WTC11 (cell line): ENCODE measurements around the gene MBOAT1. TPM values are rescaled to one million over a fixed set of nuclear protein-coding genes. Genes with fewer than 3 reads are reported as not detected.

Source experiments
- ATAC-seq: fragments of 200-7000 bp; cut with Tn5 transposase; 2 replicates; pipeline ENCODE4 v1.10.0; 2021; ENCODE audit warnings: mild to moderate bottlenecking, moderate library complexity
- CTCF ChIA-PET: fragments of 300-600 bp; sonication (Branson Sonifier 250); formaldehyde crosslinking; loops from one replicate; lab custom pipeline; 2021; ENCODE audit warnings: antibody characterized with exemption; lab: Charles Lee
- POLR2A ChIA-PET: fragments of 350-600 bp; sonication (Branson Sonifier 250); formaldehyde crosslinking; loops from one replicate; lab custom pipeline; 2021; ENCODE audit warnings: antibody characterized with exemption; lab: Charles Lee
- DNase-seq: peaks from one replicate; pipeline ENCODE4 v3.0.0; 2021; ENCODE audit warnings: low spot score
- H3K27ac Mint-ChIP-seq: 2 replicates; pipeline ENCODE4 v1.8.0; 2021; ENCODE audit warnings: mixed read lengths
- H3K27me3 Mint-ChIP-seq: 2 replicates; pipeline ENCODE4 v1.8.0; 2021; ENCODE audit warnings: low read depth, mild to moderate bottlenecking, moderate library complexity, mixed read lengths
- H3K36me3 Mint-ChIP-seq: 2 replicates; pipeline ENCODE4 v1.8.0; 2021; ENCODE audit warnings: mixed read lengths
- H3K4me1 Mint-ChIP-seq: 2 replicates; pipeline ENCODE4 v1.8.0; 2022; ENCODE audit warnings: mixed read lengths
- H3K4me3 Mint-ChIP-seq: 2 replicates; pipeline ENCODE4 v1.8.0; 2021; ENCODE audit warnings: mild to moderate bottlenecking, moderate library complexity, mixed read lengths
- H3K9me3 Mint-ChIP-seq: 2 replicates; pipeline ENCODE4 v1.8.0; 2021; ENCODE audit warnings: mixed read lengths
- ATF1 ChIP-seq: sonication (generic); formaldehyde crosslinking; IDR thresholded peaks from 2 replicates; pipeline ENCODE4 v1.8.1; 2023; ENCODE audit warnings: mild to moderate bottlenecking, moderate library complexity, missing genetic modification reagents
- ATF2 ChIP-seq: sonication (generic); formaldehyde crosslinking; IDR thresholded peaks from 2 replicates; pipeline ENCODE4 v1.8.1; 2022; ENCODE audit warnings: low read depth, missing genetic modification reagents, borderline replicate concordance
- CREB1 ChIP-seq: sonication (generic); formaldehyde crosslinking; IDR thresholded peaks from 2 replicates; pipeline ENCODE4 v1.8.0; 2023; ENCODE audit warnings: mild to moderate bottlenecking, missing genetic modification reagents
- E2F5 ChIP-seq: sonication (generic); formaldehyde crosslinking; IDR thresholded peaks from 2 replicates; pipeline ENCODE4 v1.8.1; 2022; ENCODE audit warnings: mild to moderate bottlenecking, moderate library complexity, missing genetic modification reagents
- ERG ChIP-seq: fragments of 250-450 bp; sonication (Bioruptor Pico); IDR thresholded peaks from 2 replicates; pipeline ENCODE4 v1.8.0; 2021; ENCODE audit warnings: mild to moderate bottlenecking
- GABPB1 ChIP-seq: sonication (generic); formaldehyde crosslinking; IDR thresholded peaks from 2 replicates; pipeline ENCODE4 v1.8.1; 2023; ENCODE audit warnings: mild to moderate bottlenecking, missing genetic modification reagents
- GTF2I ChIP-seq: fragments of 250-450 bp; sonication (Bioruptor Pico); conservative IDR thresholded peaks from 2 replicates; pipeline ENCODE4 v1.4.0; 2021; ENCODE audit warnings: mild to moderate bottlenecking
- IRF2 ChIP-seq: sonication (generic); formaldehyde crosslinking; IDR thresholded peaks from 2 replicates; pipeline ENCODE4 v1.8.0; 2022; ENCODE audit warnings: low read depth, missing genetic modification reagents, borderline replicate concordance
- MXD4 ChIP-seq: fragments of 250-450 bp; sonication (Bioruptor Pico); IDR thresholded peaks from 2 replicates; pipeline ENCODE4 v1.8.0; 2021; ENCODE audit warnings: mild to moderate bottlenecking, moderate library complexity, borderline replicate concordance
- MYBL2 ChIP-seq: sonication (generic); formaldehyde crosslinking; IDR thresholded peaks from 2 replicates; pipeline ENCODE4 v1.8.1; 2023; ENCODE audit warnings: mild to moderate bottlenecking, moderate library complexity, missing genetic modification reagents
- NFATC4 ChIP-seq: fragments of 250-450 bp; sonication (Bioruptor Pico); IDR thresholded peaks from 2 replicates; pipeline ENCODE4 v1.9.0; 2021; ENCODE audit warnings: mild to moderate bottlenecking
- NFE2L1 ChIP-seq: sonication (generic); formaldehyde crosslinking; IDR thresholded peaks from 2 replicates; pipeline ENCODE4 v1.8.1; 2023; ENCODE audit warnings: missing genetic modification reagents
- NFYB ChIP-seq: sonication (generic); formaldehyde crosslinking; conservative IDR thresholded peaks from 2 replicates; pipeline ENCODE4 v1.8.0; 2022; ENCODE audit warnings: low read depth, missing genetic modification reagents
- NR2C2 ChIP-seq: sonication (generic); formaldehyde crosslinking; IDR thresholded peaks from 2 replicates; pipeline ENCODE4 v1.8.0; 2022; ENCODE audit warnings: mild to moderate bottlenecking, missing genetic modification reagents
- PRRX2 ChIP-seq: fragments of 250-450 bp; sonication (Bioruptor Pico); IDR thresholded peaks from 2 replicates; pipeline ENCODE4 v1.8.0; 2021; ENCODE audit warnings: mild to moderate bottlenecking
- RELA ChIP-seq: sonication (generic); formaldehyde crosslinking; IDR thresholded peaks from 2 replicates; pipeline ENCODE4 v1.8.1; 2022; ENCODE audit warnings: missing genetic modification reagents, mild to moderate bottlenecking, borderline replicate concordance
- TEAD1 ChIP-seq: sonication (generic); formaldehyde crosslinking; IDR thresholded peaks from 2 replicates; pipeline ENCODE4 v1.8.0; 2022; ENCODE audit warnings: mild to moderate bottlenecking, missing genetic modification reagents
- TEAD4 ChIP-seq: sonication (generic); formaldehyde crosslinking; IDR thresholded peaks from 2 replicates; pipeline ENCODE4 v1.8.0; 2022; ENCODE audit warnings: mild to moderate bottlenecking, missing genetic modification reagents
- USF2 ChIP-seq: sonication (generic); formaldehyde crosslinking; IDR thresholded peaks from 2 replicates; pipeline ENCODE4 v1.8.1; 2023; ENCODE audit warnings: mild to moderate bottlenecking, missing genetic modification reagents, moderate library complexity
- ZBTB21 ChIP-seq: sonication (generic); formaldehyde crosslinking; IDR thresholded peaks from 2 replicates; pipeline ENCODE4 v1.8.1; 2023; ENCODE audit warnings: mild to moderate bottlenecking, missing genetic modification reagents, borderline replicate concordance
- ZNF121 ChIP-seq: sonication (generic); formaldehyde crosslinking; IDR thresholded peaks from 2 replicates; pipeline ENCODE4 v1.8.0; 2023; ENCODE audit warnings: missing genetic modification reagents
- ZNF219 ChIP-seq: sonication (generic); formaldehyde crosslinking; IDR thresholded peaks from 2 replicates; pipeline ENCODE4 v1.8.0; 2023; ENCODE audit warnings: missing genetic modification reagents, mild to moderate bottlenecking, borderline replicate concordance
- ZNF232 ChIP-seq: sonication (generic); formaldehyde crosslinking; IDR thresholded peaks from 2 replicates; pipeline ENCODE4 v1.8.0; 2022; ENCODE audit warnings: mild to moderate bottlenecking, missing genetic modification reagents
- ZNF263 ChIP-seq: sonication (generic); formaldehyde crosslinking; IDR thresholded peaks from 2 replicates; pipeline ENCODE4 v1.8.1; 2022; ENCODE audit warnings: low read depth, mild to moderate bottlenecking, moderate library complexity, missing genetic modification reagents
- total RNA-seq: library from RNA; stranded (reverse); gene quantifications from 3 replicates; pipeline ENCODE4 v1.2.3, GENCODE V29; 2021
- TF ChIP-seq, protein P1 (sequence below): sonication (generic); formaldehyde crosslinking; conservative IDR thresholded peaks from 2 replicates; pipeline ENCODE4 v1.8.1; 2023; ENCODE audit warnings: mild to moderate bottlenecking, low read depth, missing genetic modification reagents, moderate library complexity
- TF ChIP-seq, protein P2 (sequence below): sonication (generic); formaldehyde crosslinking; IDR thresholded peaks from 2 replicates; pipeline ENCODE4 v1.8.1; 2023; ENCODE audit warnings: mild to moderate bottlenecking, moderate library complexity, missing genetic modification reagents
- TF ChIP-seq, protein P3 (sequence below): sonication (generic); formaldehyde crosslinking; IDR thresholded peaks from 2 replicates; pipeline ENCODE4 v1.8.1; 2022; ENCODE audit warnings: mild to moderate bottlenecking, missing genetic modification reagents, moderate library complexity, borderline replicate concordance

Gene MBOAT1
- total RNA-seq, 1 experiment from 2014 or later, result 22.9 TPM

DNA sequence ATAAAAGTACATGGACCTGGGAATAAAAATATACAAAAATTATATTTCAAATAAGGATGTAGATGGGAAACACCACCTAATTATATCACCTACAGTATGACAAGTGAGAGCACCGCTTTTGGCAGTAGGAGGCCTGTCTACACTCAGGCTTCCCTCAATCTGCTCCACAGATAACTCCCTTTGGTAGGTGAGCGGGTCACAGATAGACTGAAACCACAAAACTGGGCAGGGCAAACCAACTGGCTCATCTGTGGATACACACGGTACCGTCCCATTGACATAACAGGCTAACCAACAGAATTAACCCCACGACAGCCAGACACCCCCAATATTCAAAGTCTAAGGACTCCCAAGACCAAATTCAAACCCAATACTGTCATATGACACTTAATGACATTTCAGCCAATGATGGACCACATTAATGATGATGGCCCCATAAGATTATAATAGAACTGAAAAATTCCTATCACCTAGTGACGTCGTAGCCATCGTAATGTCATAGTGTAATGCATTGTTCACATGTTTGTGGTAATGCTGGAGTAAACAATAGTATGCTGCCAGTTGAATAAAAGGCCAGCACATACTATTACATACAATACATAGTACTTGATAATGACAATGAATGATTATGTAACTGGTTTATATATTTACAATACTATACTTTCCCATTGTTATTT is 109.7 kb downstream of the MBOAT1 start:
- Mint-ChIP-seq H3K27ac (no peak overlapping the region), H3K36me3 (peaks cover 10% of the 10 kb centered on the region; the same call in 1 of the 2 replicates), H3K9me3 (no peaks in the 10 kb centered on the region), H3K4me3 (no peak overlapping the region), H3K4me1 (peaks cover 9% of the 10 kb centered on the region), H3K27me3 (no peaks in the 10 kb centered on the region)
- no peak for ATAC-seq
- TF ChIP-seq NFE2L1 (CRISPR knock-in tag) (no peak), ZNF121 (CRISPR knock-in tag) (no peak), ZNF219 (CRISPR knock-in tag) (no peak), MYBL2 (CRISPR knock-in tag) (no peak), ATF1 (CRISPR knock-in tag) (no peak), E2F5 (CRISPR knock-in tag) (no peak), CREB1 (CRISPR knock-in tag) (no peak), MXD4 (no peak), IRF2 (CRISPR knock-in tag) (no peak), USF2 (CRISPR knock-in tag) (no peak), ZNF263 (CRISPR knock-in tag) (no peak), PRRX2 (CRISPR knock-in tag) (no peak), NR2C2 (CRISPR knock-in tag) (no peak), ZNF232 (CRISPR knock-in tag) (no peak), TEAD1 (CRISPR knock-in tag) (no peak), NFYB (CRISPR knock-in tag) (no peak)
- TF ChIP-seq, protein P1, sequence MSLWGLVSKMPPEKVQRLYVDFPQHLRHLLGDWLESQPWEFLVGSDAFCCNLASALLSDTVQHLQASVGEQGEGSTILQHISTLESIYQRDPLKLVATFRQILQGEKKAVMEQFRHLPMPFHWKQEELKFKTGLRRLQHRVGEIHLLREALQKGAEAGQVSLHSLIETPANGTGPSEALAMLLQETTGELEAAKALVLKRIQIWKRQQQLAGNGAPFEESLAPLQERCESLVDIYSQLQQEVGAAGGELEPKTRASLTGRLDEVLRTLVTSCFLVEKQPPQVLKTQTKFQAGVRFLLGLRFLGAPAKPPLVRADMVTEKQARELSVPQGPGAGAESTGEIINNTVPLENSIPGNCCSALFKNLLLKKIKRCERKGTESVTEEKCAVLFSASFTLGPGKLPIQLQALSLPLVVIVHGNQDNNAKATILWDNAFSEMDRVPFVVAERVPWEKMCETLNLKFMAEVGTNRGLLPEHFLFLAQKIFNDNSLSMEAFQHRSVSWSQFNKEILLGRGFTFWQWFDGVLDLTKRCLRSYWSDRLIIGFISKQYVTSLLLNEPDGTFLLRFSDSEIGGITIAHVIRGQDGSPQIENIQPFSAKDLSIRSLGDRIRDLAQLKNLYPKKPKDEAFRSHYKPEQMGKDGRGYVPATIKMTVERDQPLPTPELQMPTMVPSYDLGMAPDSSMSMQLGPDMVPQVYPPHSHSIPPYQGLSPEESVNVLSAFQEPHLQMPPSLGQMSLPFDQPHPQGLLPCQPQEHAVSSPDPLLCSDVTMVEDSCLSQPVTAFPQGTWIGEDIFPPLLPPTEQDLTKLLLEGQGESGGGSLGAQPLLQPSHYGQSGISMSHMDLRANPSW (CRISPR knock-in tag), result no peak
- CTCF ChIA-PET, result no interaction called here
- no peak for DNase-seq
- POLR2A ChIA-PET, result no interaction called here

- no peak for ATAC-seq
- H3K4me1 Mint-ChIP-seq, result peaks cover 10% of the 10 kb centered on the region
- no peak overlapping the region for H3K27ac Mint-ChIP-seq
- ChIA-PET POLR2A (no interaction called here), CTCF (no interaction called here)
- no peaks in the 10 kb centered on the region for H3K9me3 Mint-ChIP-seq
- peaks cover 10% of the 10 kb centered on the region; the same call in 1 of the 2 replicates for H3K36me3 Mint-ChIP-seq
- no peak for DNase-seq
- H3K4me3 Mint-ChIP-seq, result no peak overlapping the region
- no peaks in the 10 kb centered on the region for H3K27me3 Mint-ChIP-seq
- TF ChIP-seq TEAD4, result no peak
- TF ChIP-seq ZBTB21, result no peak
- TF ChIP-seq ATF2 (CRISPR knock-in tag), result no peak
- TF ChIP-seq RELA (CRISPR knock-in tag), result no peak
- TF ChIP-seq NFATC4, result no peak
- no peak for TF ChIP-seq GABPB1 (CRISPR knock-in tag)
- TF ChIP-seq, protein P2, sequence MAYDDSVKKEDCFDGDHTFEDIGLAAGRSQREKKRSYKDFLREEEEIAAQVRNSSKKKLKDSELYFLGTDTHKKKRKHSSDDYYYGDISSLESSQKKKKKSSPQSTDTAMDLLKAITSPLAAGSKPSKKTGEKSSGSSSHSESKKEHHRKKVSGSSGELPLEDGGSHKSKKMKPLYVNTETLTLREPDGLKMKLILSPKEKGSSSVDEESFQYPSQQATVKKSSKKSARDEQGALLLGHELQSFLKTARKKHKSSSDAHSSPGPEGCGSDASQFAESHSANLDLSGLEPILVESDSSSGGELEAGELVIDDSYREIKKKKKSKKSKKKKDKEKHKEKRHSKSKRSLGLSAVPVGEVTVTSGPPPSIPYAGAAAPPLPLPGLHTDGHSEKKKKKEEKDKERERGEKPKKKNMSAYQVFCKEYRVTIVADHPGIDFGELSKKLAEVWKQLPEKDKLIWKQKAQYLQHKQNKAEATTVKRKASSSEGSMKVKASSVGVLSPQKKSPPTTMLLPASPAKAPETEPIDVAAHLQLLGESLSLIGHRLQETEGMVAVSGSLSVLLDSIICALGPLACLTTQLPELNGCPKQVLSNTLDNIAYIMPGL, result no peak
- TF ChIP-seq ERG, result no peak
- no peak for TF ChIP-seq GTF2I (CRISPR knock-in tag)
- no peak for TF ChIP-seq MXD4
- TF ChIP-seq, protein P3, sequence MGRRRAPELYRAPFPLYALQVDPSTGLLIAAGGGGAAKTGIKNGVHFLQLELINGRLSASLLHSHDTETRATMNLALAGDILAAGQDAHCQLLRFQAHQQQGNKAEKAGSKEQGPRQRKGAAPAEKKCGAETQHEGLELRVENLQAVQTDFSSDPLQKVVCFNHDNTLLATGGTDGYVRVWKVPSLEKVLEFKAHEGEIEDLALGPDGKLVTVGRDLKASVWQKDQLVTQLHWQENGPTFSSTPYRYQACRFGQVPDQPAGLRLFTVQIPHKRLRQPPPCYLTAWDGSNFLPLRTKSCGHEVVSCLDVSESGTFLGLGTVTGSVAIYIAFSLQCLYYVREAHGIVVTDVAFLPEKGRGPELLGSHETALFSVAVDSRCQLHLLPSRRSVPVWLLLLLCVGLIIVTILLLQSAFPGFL, result no peak
These were observed 113.1 kb downstream of the MBOAT1 start for GRCh38 chr6:20099156-20099555.
